Prostate gland (tissue), 2 donors: ENCODE measurements around the gene DNAJC6. TPM values are rescaled to one million over a fixed set of nuclear protein-coding genes. Genes with fewer than 3 reads are reported as not detected.

Experiments used
- DNase-seq: peaks from one replicate; pipeline ENCODE4 v3.0.0-alpha.2; 2019; ENCODE audit warnings: low spot score
- H3K27ac ChIP-seq, 2 donors: fragments of 200-600 bp; sonication (generic); 2 replicates each; pipeline ENCODE4 v1.5.1; 2017 to 2019
- H3K27me3 ChIP-seq: fragments of 200-600 bp; sonication (generic); replicated peaks from 2 replicates; pipeline ENCODE4 v1.5.1; 2019; ENCODE audit not compliant: insufficient read depth
- H3K36me3 ChIP-seq, 2 donors: fragments of 200-600 bp; sonication (generic); 1 replicate in 1 of 2; 2 replicates in 1 of 2; pipeline versions ENCODE4 v1.5.1 to v1.8.1; 2017 to 2019
- H3K4me1 ChIP-seq: fragments of 200-600 bp; sonication (generic); replicated peaks from 2 replicates; pipeline ENCODE4 v1.5.1; 2019
- H3K4me3 ChIP-seq, 2 donors: fragments of 200-600 bp; sonication (generic); 2 replicates each; pipeline ENCODE4 v1.5.1; 2017 to 2019
- H3K9me3 ChIP-seq: fragments of 200-600 bp; sonication (generic); 2 replicates; pipeline ENCODE4 v1.5.1; 2017
- POLR2A ChIP-seq: fragments of 450-650 bp; IDR thresholded peaks from one replicate; pipeline ENCODE4 v1.6.1; 2016; ENCODE audit warnings: antibody characterized with exemption, mild to moderate bottlenecking
- POLR2AphosphoS5 ChIP-seq: sonication (generic); formaldehyde crosslinking; IDR thresholded peaks from one replicate; pipeline ENCODE4 v1.6.1; 2017; ENCODE audit warnings: antibody characterized with exemption
- WGBS: methylation state at CpG from one replicate; pipeline ENCODE4 v1.1.5; 2018; 5-methylcytosine and 5-hydroxymethylcytosine counted together
- intact Hi-C: fragments of 100-400 bp; cut with DNase I; formaldehyde crosslinking; loops from one replicate; pipeline ENCODE4 v1.14.2; 2022
- total RNA-seq, 2 donors: library from RNA; depleted of rRNA; stranded (reverse); fragments of >200 nt; gene quantifications; one replicate each; pipeline ENCODE4 v1.1.0, GENCODE V29; 2016
- TF ChIP-seq, protein P1 (sequence below), 4 experiments: fragments of 200-600 bp in 2 of 4; fragments of 450-650 bp in 2 of 4; sonication (generic) in 2 of 4; IDR thresholded peaks; 1 replicate in 3 of 4; 2 replicates in 1 of 4; pipeline ENCODE4 v1.5.1; 2016 to 2019; ENCODE audit warnings: antibody characterized with exemption in 4 of 4, mild to moderate bottlenecking in 2 of 4, moderate library complexity in 2 of 4

Gene DNAJC6
- total RNA-seq, 2 donors from 2014 or later, result 1.4 to 3.5 TPM

DNA sequence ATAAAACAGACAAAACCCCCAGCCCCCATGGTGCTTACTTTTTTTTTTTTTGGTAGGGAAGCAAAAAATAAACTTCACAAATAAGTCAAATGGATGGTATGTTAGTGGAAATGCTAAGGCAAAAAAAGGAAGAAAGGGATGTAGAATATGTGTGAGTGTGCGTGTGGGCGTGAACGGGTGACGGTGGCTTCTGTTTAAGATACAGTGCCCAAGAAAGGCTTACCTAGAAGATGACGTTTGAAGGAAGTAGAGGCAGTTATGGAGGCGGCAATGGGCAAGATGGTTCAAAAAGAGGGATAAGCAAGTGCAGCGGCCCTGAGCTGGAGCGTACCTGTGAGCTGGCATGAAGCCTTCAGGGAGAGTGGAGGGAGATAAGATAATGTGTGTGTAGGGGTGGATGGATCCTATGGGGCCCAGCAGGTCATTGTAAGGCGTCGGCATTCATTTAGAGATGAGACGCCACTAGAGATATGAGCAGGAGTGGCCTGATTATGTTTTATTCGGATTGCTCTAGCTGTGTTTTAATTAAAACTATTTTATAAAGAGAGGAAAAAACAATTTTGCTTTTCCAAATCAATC lies 131.1 kb downstream of the DNAJC6 start:
- TF ChIP-seq POLR2A, result no peak
- TF ChIP-seq, protein P1, sequence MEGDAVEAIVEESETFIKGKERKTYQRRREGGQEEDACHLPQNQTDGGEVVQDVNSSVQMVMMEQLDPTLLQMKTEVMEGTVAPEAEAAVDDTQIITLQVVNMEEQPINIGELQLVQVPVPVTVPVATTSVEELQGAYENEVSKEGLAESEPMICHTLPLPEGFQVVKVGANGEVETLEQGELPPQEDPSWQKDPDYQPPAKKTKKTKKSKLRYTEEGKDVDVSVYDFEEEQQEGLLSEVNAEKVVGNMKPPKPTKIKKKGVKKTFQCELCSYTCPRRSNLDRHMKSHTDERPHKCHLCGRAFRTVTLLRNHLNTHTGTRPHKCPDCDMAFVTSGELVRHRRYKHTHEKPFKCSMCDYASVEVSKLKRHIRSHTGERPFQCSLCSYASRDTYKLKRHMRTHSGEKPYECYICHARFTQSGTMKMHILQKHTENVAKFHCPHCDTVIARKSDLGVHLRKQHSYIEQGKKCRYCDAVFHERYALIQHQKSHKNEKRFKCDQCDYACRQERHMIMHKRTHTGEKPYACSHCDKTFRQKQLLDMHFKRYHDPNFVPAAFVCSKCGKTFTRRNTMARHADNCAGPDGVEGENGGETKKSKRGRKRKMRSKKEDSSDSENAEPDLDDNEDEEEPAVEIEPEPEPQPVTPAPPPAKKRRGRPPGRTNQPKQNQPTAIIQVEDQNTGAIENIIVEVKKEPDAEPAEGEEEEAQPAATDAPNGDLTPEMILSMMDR (IDR thresholded peaks at IDR 0.05), result no peak
- TF ChIP-seq POLR2AphosphoS5, result no peak
- intact Hi-C loops, result no loop called here
- no peaks in the 10 kb centered on the region for H3K4me1 ChIP-seq
- H3K4me3 ChIP-seq, result no peak overlapping the region
- no peaks in the 10 kb centered on the region for H3K9me3 ChIP-seq
- H3K27ac ChIP-seq, result no peak overlapping the region
- no peaks in the 10 kb centered on the region for H3K27me3 ChIP-seq
- H3K36me3 ChIP-seq, result no peaks in the 10 kb centered on the region
- DNase-seq, result no peak
- 87% methylated on average over 12 of the region's 12 CpGs for WGBS

DNA sequence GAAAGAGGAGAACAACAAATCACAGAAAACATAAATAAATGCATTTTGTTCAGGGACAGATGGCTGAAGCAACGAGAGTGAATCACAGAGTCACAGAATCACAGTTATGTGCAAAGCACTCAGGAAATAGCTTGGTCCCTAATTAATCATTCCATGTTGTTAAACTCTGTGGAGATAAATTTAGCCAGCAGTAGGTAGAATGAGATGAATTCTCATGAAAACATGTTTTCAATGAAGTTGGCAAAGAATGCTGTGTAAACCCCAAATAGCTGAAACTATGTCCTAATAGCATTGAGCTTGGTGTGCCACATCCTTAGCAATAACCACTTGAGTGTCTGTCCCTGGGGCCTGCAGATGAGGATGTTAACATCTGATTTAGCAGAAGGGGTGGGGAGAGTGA lies 131.6 kb downstream of the DNAJC6 start:
- intact Hi-C loops, result no loop called here
- Histone ChIP-seq H3K4me1 (no peaks in the 10 kb centered on the region), H3K9me3 (no peaks in the 10 kb centered on the region), H3K27ac (no peak overlapping the region), H3K4me3 (no peak overlapping the region), H3K27me3 (no peaks in the 10 kb centered on the region), H3K36me3 (no peaks in the 10 kb centered on the region)
- WGBS, result 77% methylated on average over 1 of the region's 1 CpG
- TF ChIP-seq, protein P1 (IDR thresholded peaks at IDR 0.05), result no peak
- TF ChIP-seq POLR2A (no peak), POLR2AphosphoS5 (no peak)
- DNase-seq, result no peak

DNA sequence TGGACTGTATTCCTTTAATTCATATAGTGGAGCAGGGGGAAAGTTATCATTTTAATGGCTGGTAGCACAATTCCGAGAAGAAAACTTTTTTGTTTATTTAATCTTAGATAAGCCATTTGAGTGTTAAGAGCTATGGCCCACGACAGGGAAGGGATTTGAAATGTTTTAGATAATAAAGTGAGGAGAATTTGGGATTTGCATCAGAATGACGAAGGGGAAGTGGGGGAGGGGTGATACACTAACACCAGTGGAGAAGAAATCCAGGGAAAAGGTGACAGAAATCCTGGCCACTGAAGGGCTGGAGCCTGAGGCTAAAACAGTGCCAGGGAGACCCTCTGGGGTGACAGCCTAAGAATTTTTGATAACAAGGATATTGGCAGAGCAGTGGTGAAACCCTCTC lies 132.1 kb downstream of the DNAJC6 start:
- 39% methylated on average over 3 of the region's 3 CpGs for WGBS
- Histone ChIP-seq H3K4me3 (no peak overlapping the region), H3K27me3 (no peaks in the 10 kb centered on the region), H3K9me3 (no peaks in the 10 kb centered on the region), H3K36me3 (no peaks in the 10 kb centered on the region), H3K27ac (no peak overlapping the region), H3K4me1 (no peaks in the 10 kb centered on the region)
- DNase-seq, result no peak
- intact Hi-C loops, result no loop called here
- TF ChIP-seq POLR2AphosphoS5 (no peak), POLR2A (no peak)
- TF ChIP-seq, protein P1 (IDR thresholded peaks at IDR 0.05), result no peak

DNA sequence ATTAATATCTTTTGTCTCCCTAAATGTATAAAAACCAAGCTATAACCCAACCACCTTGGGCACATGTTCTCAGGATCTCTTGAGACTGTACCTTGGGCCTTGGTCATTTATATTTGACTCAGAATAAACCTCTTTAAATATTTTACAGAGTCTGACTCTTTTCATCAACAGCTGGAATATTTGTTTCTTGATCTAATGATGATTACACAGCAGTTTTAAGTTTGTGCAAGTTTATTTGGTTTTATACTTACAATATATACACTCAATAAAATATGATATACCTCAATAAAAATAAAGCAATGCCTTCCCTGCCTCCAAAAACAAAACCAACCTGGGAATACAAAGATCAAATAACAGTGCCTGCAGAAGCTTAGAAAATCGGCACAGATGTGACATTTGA lies 133.1 kb downstream of the DNAJC6 start:
- 39% methylated on average over 1 of the region's 1 CpG for WGBS
- no peaks in the 10 kb centered on the region for H3K9me3 ChIP-seq
- no peaks in the 10 kb centered on the region for H3K36me3 ChIP-seq
- no peaks in the 10 kb centered on the region for H3K4me1 ChIP-seq
- H3K27ac ChIP-seq, result no peak overlapping the region
- H3K4me3 ChIP-seq, result no peak overlapping the region
- no peak for DNase-seq
- TF ChIP-seq POLR2AphosphoS5 (no peak), POLR2A (no peak)
- TF ChIP-seq, protein P1 (IDR thresholded peaks at IDR 0.05), result no peak
- no peaks in the 10 kb centered on the region for H3K27me3 ChIP-seq
- intact Hi-C loops, result no loop called here

DNA sequence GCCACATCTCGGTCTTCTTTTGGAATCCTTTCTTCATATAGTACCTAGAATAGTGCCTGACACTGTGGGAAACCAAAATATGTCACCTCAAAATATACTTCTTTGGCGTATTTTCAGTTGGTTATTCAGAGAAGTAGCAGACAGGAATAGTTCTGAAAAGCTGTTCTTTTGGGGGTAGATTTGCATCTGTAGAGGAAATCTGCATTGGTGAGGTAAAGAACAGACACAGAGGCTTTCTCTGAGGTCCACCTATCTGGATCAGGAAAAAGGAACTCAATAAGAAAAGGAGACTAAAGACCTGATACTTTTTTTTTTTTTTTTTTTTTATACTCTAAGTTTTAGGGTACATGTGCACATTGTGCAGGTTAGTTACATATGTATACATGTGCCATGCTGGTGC lies 134.3 kb downstream of the DNAJC6 start:
- H3K4me1 ChIP-seq, result no peaks in the 10 kb centered on the region
- no peaks in the 10 kb centered on the region for H3K36me3 ChIP-seq
- no peaks in the 10 kb centered on the region for H3K27me3 ChIP-seq
- intact Hi-C loops, result no loop called here
- no peaks in the 10 kb centered on the region for H3K9me3 ChIP-seq
- H3K27ac ChIP-seq, result no peak overlapping the region
- TF ChIP-seq, protein P1 (IDR thresholded peaks at IDR 0.05), result no peak
- TF ChIP-seq POLR2A (no peak), POLR2AphosphoS5 (no peak)
- DNase-seq, result no peak
- H3K4me3 ChIP-seq, result no peak overlapping the region
- 92% methylated on average over 2 of the region's 2 CpGs for WGBS
